ENCODE results near the gene TACR2.

DNA sequence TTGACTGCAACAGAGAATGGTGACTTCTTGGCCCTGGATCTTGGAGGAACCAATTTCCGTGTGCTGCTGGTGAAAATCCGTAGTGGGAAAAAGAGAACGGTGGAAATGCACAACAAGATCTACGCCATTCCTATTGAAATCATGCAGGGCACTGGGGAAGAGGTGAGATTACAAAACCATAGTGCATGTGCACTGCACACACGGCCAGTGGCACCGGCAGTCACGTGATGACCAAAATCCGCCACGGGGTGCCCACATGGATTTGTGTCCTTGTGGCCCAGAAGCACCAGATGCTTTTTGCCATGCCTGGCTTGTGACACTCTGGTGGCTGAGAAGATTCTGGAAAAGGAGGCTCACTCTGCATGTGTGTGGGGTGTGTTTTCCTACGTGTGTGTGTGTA, 32.4 kb downstream of the TACR2 start:
- TF ChIP-seq REST (IDR thresholded peaks at IDR 0.05; ENCODE audit: insufficient read depth in 1 of 2, low read depth in 2 of 2, low read length in 1 of 2) (no peak), CTCF (IDR thresholded peaks at IDR 0.05) (no peak), POLR2AphosphoS5 (IDR thresholded peaks at IDR 0.05; ENCODE audit: low read depth, low read length) (no peak), TCF7L2 (IDR thresholded peaks at IDR 0.05; ENCODE audit: low read depth, low read length) (no peak), SIN3A (IDR thresholded peaks at IDR 0.05; ENCODE audit: borderline replicate concordance, insufficient read depth, low read depth, low read length) (no peak)

Measured in Panc1 (cell line).